Osteoblast (primary cell): ENCODE measurements around the gene TIMP2. TPM values are rescaled to one million over a fixed set of nuclear protein-coding genes. Genes with fewer than 3 reads are reported as not detected.

ENCODE experiments used
- DNase-seq: peaks from one replicate; pipeline ENCODE4 v3.0.0; 2011; ENCODE audit warnings: low spot score, mixed read lengths; ENCODE audit not compliant: insufficient read length; ENCODE audit errors: missing footprints
- H2AFZ ChIP-seq: 2 replicates; pipeline ENCODE4 v1.6.0; 2011; ENCODE audit warnings: mild to moderate bottlenecking, low read length
- H3K27ac ChIP-seq: 2 replicates; pipeline ENCODE4 v1.5.1; 2011; ENCODE audit warnings: mild to moderate bottlenecking, low read depth, low read length, moderate library complexity
- H3K27me3 ChIP-seq: 2 replicates; pipeline ENCODE4 v1.6.0; 2012; ENCODE audit warnings: mild to moderate bottlenecking, control low read depth, inconsistent platforms, low read length, moderate library complexity; ENCODE audit not compliant: insufficient read depth
- H3K36me3 ChIP-seq: 2 replicates; pipeline ENCODE4 v1.5.1; 2011; ENCODE audit warnings: mild to moderate bottlenecking, low read length, control low read depth, moderate library complexity; ENCODE audit not compliant: insufficient read depth
- H3K4me1 ChIP-seq: 2 replicates; pipeline ENCODE4 v1.5.1; 2011; ENCODE audit warnings: mild to moderate bottlenecking, low read length, control low read depth, moderate library complexity; ENCODE audit not compliant: insufficient read depth
- H3K4me2 ChIP-seq: 2 replicates; pipeline ENCODE4 v1.6.0; 2011; ENCODE audit warnings: mild to moderate bottlenecking, low read length; ENCODE audit not compliant: insufficient read depth
- H3K4me3 ChIP-seq: fragments of 200-600 bp; sonication (generic); 3 replicates; pipeline ENCODE4 v1.5.1; 2012; ENCODE audit warnings: mild to moderate bottlenecking, low read length, inconsistent platforms; ENCODE audit not compliant: insufficient read depth
- H3K79me2 ChIP-seq: 2 replicates; pipeline ENCODE4 v1.6.0; 2012; ENCODE audit warnings: mild to moderate bottlenecking, low read length, control low read depth, inconsistent platforms; ENCODE audit not compliant: insufficient read depth
- H3K9me3 ChIP-seq: 2 replicates; pipeline ENCODE4 v1.5.1; 2011; ENCODE audit warnings: low read depth, low read length, control low read depth
- H4K20me1 ChIP-seq: 2 replicates; pipeline ENCODE4 v1.6.0; 2012; ENCODE audit warnings: mild to moderate bottlenecking, low read length, control low read depth; ENCODE audit not compliant: insufficient read depth
- total RNA-seq: library from RNA; depleted of rRNA; stranded (reverse); fragments of >200 nt; gene quantifications from 2 replicates; pipeline ENCODE4 v1.2.3, GENCODE V29; 2012
- TF ChIP-seq, protein P1 (sequence below): IDR thresholded peaks from 2 replicates; pipeline ENCODE4 v1.5.1; 2011; ENCODE audit warnings: mild to moderate bottlenecking, low read depth, low read length, moderate library complexity; ENCODE audit errors: extremely low read depth

Gene TIMP2
- total RNA-seq, 1 donor, result 164 TPM

GRCh38 chr17:78803186-78803845 lies 121.9 kb downstream of the TIMP2 start:
- peak; percentile 72 for DNase-seq
- H4K20me1 ChIP-seq, result peaks cover 30% of the 10 kb centered on the region
- TF ChIP-seq, protein P1, sequence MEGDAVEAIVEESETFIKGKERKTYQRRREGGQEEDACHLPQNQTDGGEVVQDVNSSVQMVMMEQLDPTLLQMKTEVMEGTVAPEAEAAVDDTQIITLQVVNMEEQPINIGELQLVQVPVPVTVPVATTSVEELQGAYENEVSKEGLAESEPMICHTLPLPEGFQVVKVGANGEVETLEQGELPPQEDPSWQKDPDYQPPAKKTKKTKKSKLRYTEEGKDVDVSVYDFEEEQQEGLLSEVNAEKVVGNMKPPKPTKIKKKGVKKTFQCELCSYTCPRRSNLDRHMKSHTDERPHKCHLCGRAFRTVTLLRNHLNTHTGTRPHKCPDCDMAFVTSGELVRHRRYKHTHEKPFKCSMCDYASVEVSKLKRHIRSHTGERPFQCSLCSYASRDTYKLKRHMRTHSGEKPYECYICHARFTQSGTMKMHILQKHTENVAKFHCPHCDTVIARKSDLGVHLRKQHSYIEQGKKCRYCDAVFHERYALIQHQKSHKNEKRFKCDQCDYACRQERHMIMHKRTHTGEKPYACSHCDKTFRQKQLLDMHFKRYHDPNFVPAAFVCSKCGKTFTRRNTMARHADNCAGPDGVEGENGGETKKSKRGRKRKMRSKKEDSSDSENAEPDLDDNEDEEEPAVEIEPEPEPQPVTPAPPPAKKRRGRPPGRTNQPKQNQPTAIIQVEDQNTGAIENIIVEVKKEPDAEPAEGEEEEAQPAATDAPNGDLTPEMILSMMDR, result no peak
- no peak overlapping the region for H3K4me3 ChIP-seq
- H3K79me2 ChIP-seq, result peaks cover 59% of the 10 kb centered on the region
- H3K36me3 ChIP-seq, result peaks cover 70% of the 10 kb centered on the region
- H3K27ac ChIP-seq, result no peak overlapping the region
- H3K9me3 ChIP-seq, result no peaks in the 10 kb centered on the region
- peaks cover 6% of the 10 kb centered on the region for H3K4me1 ChIP-seq
- H3K27me3 ChIP-seq, result no peaks in the 10 kb centered on the region
- H3K4me2 ChIP-seq, result no peak overlapping the region
- H2AFZ ChIP-seq, result no peak overlapping the region

Other genes with a start within 250 kb of the TIMP2 start
- 20.9 and 21.4 TPM in 2 replicates for gene CYTH1, start 143.1 kb downstream of the TIMP2 start, total RNA-seq
- gene USP36, start 84.6 kb downstream of the TIMP2 start, total RNA-seq, result 30.8 and 34.8 TPM in 2 replicates
- 2.5 and 5.3 TPM in 2 replicates for gene CEP295NL, start 22.2 kb downstream of the TIMP2 start, total RNA-seq
- 388 and 457 TPM in 2 replicates for gene LGALS3BP, start 54.5 kb upstream of the TIMP2 start, total RNA-seq
- gene CANT1, start 84.4 kb upstream of the TIMP2 start, total RNA-seq, result 49.2 and 51.3 TPM in 2 replicates
- 13.8 and 14.4 TPM in 2 replicates for gene C1QTNF1, start 98.8 kb upstream of the TIMP2 start, total RNA-seq
- 11.8 and 14.5 TPM in 2 replicates for gene ENGASE, start 149.4 kb upstream of the TIMP2 start, total RNA-seq